ENCODE measurements around the gene RAET1E. TPM values are rescaled to one million over a fixed set of nuclear protein-coding genes. Genes with fewer than 3 reads are reported as not detected.
"Not testable (repeated sequence)": the region's sequence is repeated elsewhere in the genome, so short reads cannot be mapped to it uniquely, and the experiment has no call there.

The RAET1E gene
- total and polyA plus RNA-seq, 4 donors, result 0.18 to 1.7 (median 0.65) TPM; not detected in 1

DNA sequence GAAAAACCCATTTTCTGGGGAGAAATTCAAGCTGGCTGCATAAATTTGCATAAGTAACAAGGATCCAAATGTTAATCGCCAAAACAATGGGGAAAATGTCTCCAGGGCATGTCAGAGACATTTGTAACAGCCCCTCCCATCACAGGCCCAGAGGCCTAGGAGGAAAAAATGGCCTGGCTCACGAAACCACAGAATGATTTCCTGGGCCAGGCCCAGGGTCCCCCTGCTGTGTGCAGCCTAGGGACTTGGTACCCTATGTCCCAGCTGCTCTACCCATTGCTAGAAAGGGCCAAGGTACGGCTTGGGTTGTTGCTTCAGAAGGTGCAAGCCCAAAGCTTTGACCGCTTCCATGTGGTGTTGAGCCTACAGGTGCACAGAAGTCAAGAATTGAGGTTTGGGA lies 10.6 kb upstream of the RAET1E start:
- H3K4me1 ChIP-seq (ENCODE audit: control insufficient read depth in 1 of 2, insufficient read depth in 2 of 2, low read length in 2 of 2); intact Hi-C loops (cut with DNase I); H3K9me3 ChIP-seq (ENCODE audit: control insufficient read depth, low read length); H3K27ac ChIP-seq (ENCODE audit: low read depth in 1 of 2, low read length in 2 of 2); H3K4me3 ChIP-seq (ENCODE audit: low read length in 2 of 2); H3K27me3 ChIP-seq (ENCODE audit: control insufficient read depth in 1 of 2, insufficient read depth in 2 of 2, low read length in 1 of 2); ATAC-seq (ENCODE audit: low FRiP score); H3K36me3 ChIP-seq (ENCODE audit: control insufficient read depth in 1 of 2, insufficient read depth in 2 of 2, low read length in 1 of 2): not testable (repeated sequence)
- 83% methylated on average over 4 of the region's 4 CpGs for WGBS, 2 donors
- peak in 1 of 2 donors; percentile 30 for DNase-seq

DNA sequence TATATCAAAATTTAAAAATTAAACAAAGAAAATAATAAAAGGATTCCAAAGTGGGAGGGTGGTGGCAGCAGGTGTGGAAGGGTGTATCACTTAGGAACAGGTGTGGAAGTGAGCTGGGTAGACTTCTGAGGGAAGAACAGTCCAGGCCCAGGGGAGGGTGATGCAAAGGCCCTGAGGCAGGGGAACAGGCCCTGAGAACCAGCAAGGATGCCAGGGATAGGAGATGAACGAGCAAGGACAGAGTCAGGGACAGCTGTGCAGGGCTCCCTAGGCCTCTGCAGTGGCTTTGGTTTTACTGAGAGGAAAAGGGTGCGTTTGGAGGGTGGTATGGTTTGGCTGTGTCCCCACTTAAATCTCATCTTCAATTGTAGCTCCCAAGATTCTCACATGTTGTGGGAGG lies 9.4 kb upstream of the RAET1E start:
- peaks cover 1% of the 10 kb centered on the region for H3K9me3 ChIP-seq (ENCODE audit: control insufficient read depth, low read length)
- intact Hi-C loops (cut with DNase I), result no loop called here
- DNase-seq (peak in 1 of 2 donors; percentile 19), ATAC-seq (ENCODE audit: low FRiP score) (no peak)
- 98 to 100% methylated on average over 2 of the region's 2 CpGs for WGBS, 2 donors
- H3K36me3 ChIP-seq (ENCODE audit: control insufficient read depth in 1 of 2, insufficient read depth in 2 of 2, low read length in 1 of 2), result no peaks in the 10 kb centered on the region
- H3K27ac ChIP-seq (ENCODE audit: low read depth in 1 of 2, low read length in 2 of 2), result no peak overlapping the region
- H3K4me1 ChIP-seq (ENCODE audit: control insufficient read depth in 1 of 2, insufficient read depth in 2 of 2, low read length in 2 of 2), result no peaks in the 10 kb centered on the region
- H3K27me3 ChIP-seq (ENCODE audit: control insufficient read depth in 1 of 2, insufficient read depth in 2 of 2, low read length in 1 of 2), result no peaks in the 10 kb centered on the region
- H3K4me3 ChIP-seq (ENCODE audit: low read length in 2 of 2), result no peak overlapping the region

DNA sequence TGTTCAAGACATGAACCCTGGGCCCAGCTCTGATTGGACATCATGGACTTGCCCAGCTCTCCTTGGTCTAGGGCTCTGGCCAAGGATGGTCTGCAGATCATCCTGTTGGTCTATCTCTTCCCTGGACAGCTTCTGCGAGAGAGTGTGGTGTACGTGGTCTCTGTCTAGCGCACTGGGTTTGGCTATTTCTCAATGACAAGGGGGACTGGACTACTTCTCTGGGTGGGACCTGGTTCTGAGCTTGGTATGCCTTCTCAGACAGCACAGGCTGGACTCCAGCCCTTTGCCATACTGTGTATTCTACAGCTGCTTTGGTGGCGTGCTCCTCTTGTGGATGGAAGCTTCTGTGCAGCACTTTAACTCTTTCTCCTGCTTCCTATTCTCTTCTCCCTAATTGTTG lies 8.5 kb upstream of the RAET1E start:
- H3K4me1 ChIP-seq (ENCODE audit: control insufficient read depth in 1 of 2, insufficient read depth in 2 of 2, low read length in 2 of 2), result no peaks in the 10 kb centered on the region
- no peak overlapping the region for H3K4me3 ChIP-seq (ENCODE audit: low read length in 2 of 2)
- H3K36me3 ChIP-seq (ENCODE audit: control insufficient read depth in 1 of 2, insufficient read depth in 2 of 2, low read length in 1 of 2), result no peaks in the 10 kb centered on the region
- H3K27ac ChIP-seq (ENCODE audit: low read depth in 1 of 2, low read length in 2 of 2), result no peak overlapping the region
- DNase-seq (no peak), ATAC-seq (ENCODE audit: low FRiP score) (no peak)
- 93 to 99% methylated on average over 4 of the region's 4 CpGs for WGBS, 2 donors
- H3K9me3 ChIP-seq (ENCODE audit: control insufficient read depth, low read length), result peaks cover 1% of the 10 kb centered on the region
- H3K27me3 ChIP-seq (ENCODE audit: control insufficient read depth in 1 of 2, insufficient read depth in 2 of 2, low read length in 1 of 2), result no peaks in the 10 kb centered on the region
- intact Hi-C loops (cut with DNase I), result no loop called here

DNA sequence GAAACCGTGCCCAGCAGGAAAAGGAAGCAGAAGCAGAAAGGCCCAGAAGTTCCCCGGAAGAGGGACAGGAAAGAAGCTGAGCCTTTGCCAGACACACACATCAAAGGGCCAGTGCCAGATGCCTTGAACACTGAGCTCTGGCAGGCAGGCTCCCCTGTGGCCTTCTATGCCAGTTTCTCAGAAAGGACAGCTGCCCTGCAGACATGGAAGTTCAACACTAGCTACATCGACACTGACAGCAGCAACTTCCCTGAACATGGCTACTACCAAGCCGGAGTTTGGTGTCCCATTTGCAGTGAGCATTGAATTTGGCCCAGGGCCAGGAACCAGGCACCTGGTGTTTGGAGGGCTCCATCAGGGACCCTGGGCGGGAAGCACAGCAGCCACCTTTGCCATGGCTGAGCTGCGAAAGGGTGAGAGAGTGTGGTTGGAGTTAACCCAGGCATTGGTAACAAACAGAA lies 8.0 kb upstream of the RAET1E start:
- no peaks in the 10 kb centered on the region for H3K27me3 ChIP-seq (ENCODE audit: control insufficient read depth in 1 of 2, insufficient read depth in 2 of 2, low read length in 1 of 2)
- intact Hi-C loops (cut with DNase I), result no loop called here
- no peak overlapping the region for H3K27ac ChIP-seq (ENCODE audit: low read depth in 1 of 2, low read length in 2 of 2)
- peaks cover 1% of the 10 kb centered on the region for H3K9me3 ChIP-seq (ENCODE audit: control insufficient read depth, low read length)
- H3K36me3 ChIP-seq (ENCODE audit: control insufficient read depth in 1 of 2, insufficient read depth in 2 of 2, low read length in 1 of 2), result no peaks in the 10 kb centered on the region
- no peaks in the 10 kb centered on the region for H3K4me1 ChIP-seq (ENCODE audit: control insufficient read depth in 1 of 2, insufficient read depth in 2 of 2, low read length in 2 of 2)
- no peak overlapping the region for H3K4me3 ChIP-seq (ENCODE audit: low read length in 2 of 2)
- WGBS, 2 donors, result 88% methylated on average over 6 of the region's 6 CpGs
- DNase-seq (peak; percentile 38 to 61), ATAC-seq (ENCODE audit: low FRiP score) (no peak)

GRCh38 chr6:149905371-149905910 lies 7.5 kb upstream of the RAET1E start:
- H3K4me3 ChIP-seq (ENCODE audit: low read length in 2 of 2), result no peak overlapping the region
- no peaks in the 10 kb centered on the region for H3K4me1 ChIP-seq (ENCODE audit: control insufficient read depth in 1 of 2, insufficient read depth in 2 of 2, low read length in 2 of 2)
- DNase-seq (peak; percentile 42 to 44), ATAC-seq (ENCODE audit: low FRiP score) (peak; percentile 19)
- WGBS, 2 donors, result 97 to 98% methylated on average over 16 to 18 of the region's 18 CpGs
- H3K27me3 ChIP-seq (ENCODE audit: control insufficient read depth in 1 of 2, insufficient read depth in 2 of 2, low read length in 1 of 2), result no peaks in the 10 kb centered on the region
- H3K27ac ChIP-seq (ENCODE audit: low read depth in 1 of 2, low read length in 2 of 2), result no peak overlapping the region
- intact Hi-C loops (cut with DNase I), result no loop called here
- H3K36me3 ChIP-seq (ENCODE audit: control insufficient read depth in 1 of 2, insufficient read depth in 2 of 2, low read length in 1 of 2), result no peaks in the 10 kb centered on the region
- peaks cover 1% of the 10 kb centered on the region for H3K9me3 ChIP-seq (ENCODE audit: control insufficient read depth, low read length)

GRCh38 chr6:149904661-149905370 lies 6.9 kb upstream of the RAET1E start:
- 89 to 90% methylated on average over 13 of the region's 13 CpGs for WGBS, 2 donors
- H3K27me3 ChIP-seq (ENCODE audit: control insufficient read depth in 1 of 2, insufficient read depth in 2 of 2, low read length in 1 of 2), result no peaks in the 10 kb centered on the region
- H3K9me3 ChIP-seq (ENCODE audit: control insufficient read depth, low read length), result peaks cover 1% of the 10 kb centered on the region
- H3K4me3 ChIP-seq (ENCODE audit: low read length in 2 of 2), result no peak overlapping the region
- DNase-seq (peak; percentile 45 to 55), ATAC-seq (ENCODE audit: low FRiP score) (peak; percentile 11)
- H3K36me3 ChIP-seq (ENCODE audit: control insufficient read depth in 1 of 2, insufficient read depth in 2 of 2, low read length in 1 of 2), result no peaks in the 10 kb centered on the region
- intact Hi-C loops (cut with DNase I), result no loop called here
- H3K4me1 ChIP-seq (ENCODE audit: control insufficient read depth in 1 of 2, insufficient read depth in 2 of 2, low read length in 2 of 2), result no peaks in the 10 kb centered on the region
- H3K27ac ChIP-seq (ENCODE audit: low read depth in 1 of 2, low read length in 2 of 2), result no peak overlapping the region

DNA sequence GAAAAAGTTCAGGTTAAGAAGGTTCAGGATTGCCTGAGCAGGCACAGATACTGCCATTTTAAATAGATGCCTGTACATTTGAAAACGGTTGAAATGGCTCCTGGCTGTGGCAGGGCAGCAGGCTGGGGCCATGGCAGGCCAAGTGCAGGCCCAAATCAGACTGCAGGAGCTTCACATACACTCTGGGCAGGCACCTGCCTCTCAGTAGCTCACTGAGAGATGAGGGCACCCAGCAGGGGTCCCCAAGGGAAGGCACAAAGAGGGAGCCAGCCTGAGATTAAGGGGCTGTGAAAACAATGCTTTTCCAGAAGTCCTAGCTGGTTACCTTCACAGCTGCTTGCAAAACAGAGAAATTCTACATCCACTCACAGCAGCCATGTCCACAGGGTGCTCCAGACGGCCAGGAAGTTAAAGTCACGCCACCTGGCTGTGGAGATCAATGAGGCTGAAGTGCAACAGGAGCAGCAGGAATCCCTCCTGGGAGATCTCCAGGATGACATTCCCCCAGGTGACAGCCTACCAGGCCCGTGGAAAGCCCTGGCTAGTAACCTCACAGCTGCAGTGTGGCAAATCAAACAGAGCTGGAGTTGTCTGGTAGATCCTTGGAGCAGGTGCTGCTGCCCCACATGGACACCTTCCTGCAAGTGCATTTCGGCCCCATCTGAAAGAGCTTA lies 6.2 kb upstream of the RAET1E start:
- intact Hi-C loops (cut with DNase I), result no loop called here
- Histone ChIP-seq H3K4me3 (ENCODE audit: low read length in 2 of 2) (no peak overlapping the region), H3K27ac (ENCODE audit: low read depth in 1 of 2, low read length in 2 of 2) (no peak overlapping the region), H3K36me3 (ENCODE audit: control insufficient read depth in 1 of 2, insufficient read depth in 2 of 2, low read length in 1 of 2) (no peaks in the 10 kb centered on the region), H3K9me3 (ENCODE audit: control insufficient read depth, low read length) (peaks cover 1% of the 10 kb centered on the region), H3K4me1 (ENCODE audit: control insufficient read depth in 1 of 2, insufficient read depth in 2 of 2, low read length in 2 of 2) (no peaks in the 10 kb centered on the region), H3K27me3 (ENCODE audit: control insufficient read depth in 1 of 2, insufficient read depth in 2 of 2, low read length in 1 of 2) (no peaks in the 10 kb centered on the region)
- ATAC-seq (ENCODE audit: low FRiP score) (no peak), DNase-seq (peak in 1 of 2 donors; percentile 39)
- 82 to 85% methylated on average over 5 of the region's 5 CpGs for WGBS, 2 donors

- 91 to 96% methylated on average over 6 of the region's 6 CpGs for WGBS, 2 donors
- no peak overlapping the region for H3K4me3 ChIP-seq (ENCODE audit: low read length in 2 of 2)
- H3K36me3 ChIP-seq (ENCODE audit: control insufficient read depth in 1 of 2, insufficient read depth in 2 of 2, low read length in 1 of 2), result no peaks in the 10 kb centered on the region
- H3K27me3 ChIP-seq (ENCODE audit: control insufficient read depth in 1 of 2, insufficient read depth in 2 of 2, low read length in 1 of 2), result no peaks in the 10 kb centered on the region
- no peaks in the 10 kb centered on the region for H3K9me3 ChIP-seq (ENCODE audit: control insufficient read depth, low read length)
- ATAC-seq (ENCODE audit: low FRiP score) (no peak), DNase-seq (peak in 1 of 2 donors; percentile 36)
- intact Hi-C loops (cut with DNase I), result no loop called here
- H3K4me1 ChIP-seq (ENCODE audit: control insufficient read depth in 1 of 2, insufficient read depth in 2 of 2, low read length in 2 of 2), result peaks cover 0 to 3% of the 10 kb centered on the region in 2 donors
- H3K27ac ChIP-seq (ENCODE audit: low read depth in 1 of 2, low read length in 2 of 2), result no peak overlapping the region
Measured at GRCh38 chr6:149901444-149902140, 3.7 kb upstream of the RAET1E start.

Measured in aorta (tissue), 5 donors.